Fibroblast of skin of right quadriceps (primary cell): ENCODE results near the gene PTPRG.
A peak's percentile ranks its signal among the peaks of the same experiment; 100 is the strongest.

Source experiments
- DNase-seq: peaks from one replicate; pipeline ENCODE4 v3.0.0-alpha.2; 2013

The PTPRG gene

GRCh38 chr3:62178032-62178431, 616.7 kb downstream of the PTPRG start:
- no peak for DNase-seq

GRCh38 chr3:62178739-62179600, 617.6 kb downstream of the PTPRG start:
- no peak for DNase-seq

- DNase-seq: no peak
These were observed 619.1 kb downstream of the PTPRG start for GRCh38 chr3:62180514-62180913.

GRCh38 chr3:62183087-62183486, 621.7 kb downstream of the PTPRG start:
- no peak for DNase-seq

- no peak for DNase-seq
These were observed 622.6 kb downstream of the PTPRG start for GRCh38 chr3:62183969-62184368.

GRCh38 chr3:62184559-62184958, 623.2 kb downstream of the PTPRG start:
- DNase-seq: peak; percentile 27

- DNase-seq: peak; percentile 21
These were observed 625.7 kb downstream of the PTPRG start for GRCh38 chr3:62187022-62187431.

GRCh38 chr3:62188681-62189375, 627.5 kb downstream of the PTPRG start:
- DNase-seq: peak; percentile 75

- DNase-seq: no peak
These were observed 628.0 kb downstream of the PTPRG start for GRCh38 chr3:62189376-62189698.

- no peak for DNase-seq
These were observed 631.5 kb downstream of the PTPRG start for GRCh38 chr3:62192891-62193290.

- DNase-seq: no peak
These were observed 632.4 kb downstream of the PTPRG start for GRCh38 chr3:62193586-62194345.

- DNase-seq: no peak
These were observed 636.1 kb downstream of the PTPRG start for GRCh38 chr3:62197350-62198012.

- no peak for DNase-seq
These were observed 637.8 kb downstream of the PTPRG start for GRCh38 chr3:62199126-62199525.

GRCh38 chr3:62201438-62202035, 640.2 kb downstream of the PTPRG start:
- peak; percentile 37 for DNase-seq

GRCh38 chr3:62203152-62203551, 641.8 kb downstream of the PTPRG start:
- no peak for DNase-seq

GRCh38 chr3:62203561-62203960, 642.2 kb downstream of the PTPRG start:
- no peak for DNase-seq

GRCh38 chr3:62207197-62207596, 645.8 kb downstream of the PTPRG start:
- DNase-seq: no peak

- no peak for DNase-seq
These were observed 647.0 kb downstream of the PTPRG start for GRCh38 chr3:62208385-62208784.

- DNase-seq: no peak
These were observed 647.7 kb downstream of the PTPRG start for GRCh38 chr3:62209101-62209500.

- no peak for DNase-seq
These were observed 648.6 kb downstream of the PTPRG start for GRCh38 chr3:62210011-62210410.

GRCh38 chr3:62211675-62212429, 650.5 kb downstream of the PTPRG start:
- no peak for DNase-seq

- no peak for DNase-seq
These were observed 653.5 kb downstream of the PTPRG start for GRCh38 chr3:62214850-62215249.
